ENCODE data around the gene SMPX. TPM values are rescaled to one million over a fixed set of nuclear protein-coding genes. Genes with fewer than 3 reads are reported as not detected.

The SMPX gene
- total and polyA plus RNA-seq, 2 of the 4 experiments (the other 2 are of a cell fraction), result not detected

GRCh38 chrX:21740329-21741274 lies 17.3 kb downstream of the SMPX start (continued):
- TF ChIP-seq CTCF (conservative IDR thresholded peaks at IDR 0.05; ENCODE audit: low read depth, low read length) (no peak), POLR2A (IDR thresholded peaks at IDR 0.05; ENCODE audit: low read depth, low read length) (no peak)

- dilution Hi-C loops (cut with HindIII; ENCODE audit: low sequenced_read_pairs, unreplicated experiment), result no loop called here
- Histone ChIP-seq H4K20me1 (ENCODE audit: insufficient read depth, low read length) (no peaks in the 10 kb centered on the region), H3K4me2 (ENCODE audit: low read depth, low read length) (no peak overlapping the region), H2BK120ac (ENCODE audit: low read depth, low read length) (no peak overlapping the region), H2AK9ac (replicated peaks; ENCODE audit: low read depth, low read length, poor library complexity) (no peak overlapping the region), H3K4me3 (ENCODE audit: insufficient read depth, low read depth, low read length) (no peak overlapping the region), H2AK5ac (ENCODE audit: low read depth, low read length) (no peak overlapping the region), H4K8ac (ENCODE audit: low read depth in 2 of 2, low read length in 2 of 2) (no peak overlapping the region), H3K27ac (ENCODE audit: insufficient read depth, low read length) (no peak overlapping the region), H2BK20ac (ENCODE audit: low read depth, low read length) (no peak overlapping the region), H2AFZ (replicated peaks; ENCODE audit: low read length, poor library complexity) (no peak overlapping the region), H3K9me3 (ENCODE audit: control insufficient read depth, insufficient read depth, low read length) (no peaks in the 10 kb centered on the region), H3K9ac (ENCODE audit: low read depth, low read length) (no peak overlapping the region), H3K4me1 (ENCODE audit: control insufficient read depth, insufficient read depth, low read length) (no peaks in the 10 kb centered on the region), H3K9me1 (ENCODE audit: insufficient read depth, low read length) (no peaks in the 10 kb centered on the region), H4K91ac (ENCODE audit: insufficient read depth, low read depth, low read length) (no peak overlapping the region), H3K23ac (ENCODE audit: low read depth, low read length) (no peak overlapping the region), H2BK5ac (ENCODE audit: low read depth, low read length, poor library complexity, severe bottlenecking) (no peak overlapping the region), H4K5ac (ENCODE audit: low read depth, low read length) (no peak overlapping the region), H3K56ac (ENCODE audit: extremely low read depth, insufficient read depth, low read length) (no peak overlapping the region), H3K36me3 (ENCODE audit: control insufficient read depth, insufficient read depth, low read length) (no peaks in the 10 kb centered on the region), H3K79me1 (ENCODE audit: low read depth in 1 of 2, low read length in 2 of 2) (no peaks in the 10 kb centered on the region), H3K4ac (ENCODE audit: low read depth, low read length) (no peak overlapping the region), H3K27me3 (ENCODE audit: control insufficient read depth, insufficient read depth, low read length) (peaks cover 7% of the 10 kb centered on the region), H3K18ac (ENCODE audit: low read depth, low read length) (no peak overlapping the region), H3K14ac (replicated peaks; ENCODE audit: low read depth, low read length) (no peak overlapping the region), H2BK15ac (ENCODE audit: low read depth, low read length) (no peak overlapping the region)
- no TSS peak for BruUV-seq (replicated peaks)
- ChIA-PET POLR2A (ENCODE audit: unreplicated experiment) (no interaction called here), CTCF (no interaction called here)
- ATAC-seq (ENCODE audit: low read depth) (no peak), DNase-seq (no peak)
- TF ChIP-seq RAD21 (IDR thresholded peaks at IDR 0.05; ENCODE audit: low read length) (no peak), CHD1 (IDR thresholded peaks at IDR 0.05; ENCODE audit: low read depth, low read length) (no peak), CTCF (conservative IDR thresholded peaks at IDR 0.05; ENCODE audit: low read depth, low read length) (no peak), MXI1 (IDR thresholded peaks at IDR 0.05; ENCODE audit: borderline replicate concordance, low read depth, low read length) (no peak), MAFK (IDR thresholded peaks at IDR 0.05; ENCODE audit: low read depth, low read length) (no peak), USF2 (IDR thresholded peaks at IDR 0.05; ENCODE audit: low read depth, low read length) (no peak), CEBPB (IDR thresholded peaks at IDR 0.05; ENCODE audit: low read depth, low read length) (no peak), RCOR1 (IDR thresholded peaks at IDR 0.05; ENCODE audit: insufficient replicate concordance, low read length) (no peak)
- in situ Hi-C loops (cut with MboI; ENCODE audit: low sequenced_read_pairs), result loop anchor here (10.0 to 25.0 kb wide), 2 partner anchors 1204 to 1477 kb away; partner anchors contain the start of gene RPS6KA3
- intact Hi-C loops (cut with micrococcal nuclease), result no loop called here
- no CpG with 5 or more reads among the region's 4 CpGs for WGBS, 2 experiments (ENCODE audit: extremely low coverage in 2 of 2, insufficient read length in 1 of 2)
Measured at GRCh38 chrX:21738950-21739287, 19.0 kb downstream of the SMPX start.
